Activated CD8-positive, alpha-beta memory T cell treated with anti-CD3 and anti-CD28 coated beads, Interleukin-2, amount 50 U/mL, for 1 hour (primary cell): ENCODE results near the gene ATG4C.
"Not testable (repeated sequence)": the region's sequence is repeated elsewhere in the genome, so short reads cannot be mapped to it uniquely, and the experiment has no call there.

Experiments
- DNase-seq: peaks from one replicate; pipeline ENCODE4 v3.0.0-alpha.2; 2020; ENCODE audit errors: extremely low read depth

The ATG4C gene

GRCh38 chr1:62774971-62775595, 8.8 kb upstream of the ATG4C start:
- DNase-seq, result no peak

- no peak for DNase-seq
These were observed 5.7 kb upstream of the ATG4C start for GRCh38 chr1:62778208-62778607.

GRCh38 chr1:62781841-62782543, 1.9 kb upstream of the ATG4C start:
- DNase-seq, result no peak

DNA sequence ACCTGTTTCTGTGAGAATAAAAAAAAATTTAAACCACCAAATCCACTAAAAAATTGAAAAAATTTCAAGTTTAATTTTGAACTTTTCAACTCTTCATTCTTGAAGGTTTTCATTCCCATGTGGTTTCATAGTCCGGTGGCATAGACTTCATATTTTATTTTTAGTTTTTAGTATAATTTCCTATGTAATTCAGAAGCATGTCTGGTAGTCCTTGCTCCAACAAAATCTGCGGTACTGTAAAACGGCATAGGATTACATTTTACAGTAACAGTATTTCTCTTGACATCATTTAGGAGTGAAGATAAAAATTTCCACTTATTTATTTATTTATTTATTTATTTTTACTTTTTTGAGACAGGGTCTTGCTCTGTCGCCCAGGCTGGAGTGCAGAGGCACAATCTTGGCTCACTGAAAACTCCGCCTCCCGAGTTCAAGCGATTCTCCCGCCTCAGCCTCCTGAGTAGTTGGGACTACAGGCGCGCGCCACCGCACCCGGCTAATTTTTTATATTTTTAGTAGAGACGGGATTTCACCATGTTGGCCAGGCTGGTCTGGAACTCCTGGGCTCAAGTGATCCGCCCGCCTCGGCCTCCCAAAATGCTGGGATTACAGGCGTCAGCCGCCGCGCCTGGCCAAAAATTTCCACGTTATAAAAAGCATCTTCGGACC, 1.3 kb upstream of the ATG4C start:
- not testable (repeated sequence) for DNase-seq

- no peak for DNase-seq
These were observed 805 bp downstream of the ATG4C start for GRCh38 chr1:62784509-62785365.

GRCh38 chr1:62790716-62791115, 6.8 kb downstream of the ATG4C start:
- no peak for DNase-seq

DNA sequence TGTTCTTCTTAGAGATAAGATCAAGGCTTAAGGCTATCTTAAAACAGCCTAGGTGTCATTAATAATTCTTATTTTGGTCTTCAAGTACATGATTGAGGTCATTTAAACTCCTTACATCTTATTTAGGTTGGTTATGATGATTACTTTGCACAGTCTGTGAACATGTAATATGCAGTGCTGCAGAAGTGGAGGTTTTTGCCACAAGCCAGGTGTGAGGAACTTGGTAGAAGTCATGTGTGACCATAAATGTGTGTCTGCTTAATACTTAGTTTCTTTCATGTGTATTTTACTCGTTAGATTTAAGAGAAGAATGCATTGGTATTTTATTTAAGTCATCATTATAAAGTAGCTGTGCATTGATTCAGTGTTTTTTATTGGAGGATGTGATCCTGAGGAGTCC, 10.1 kb downstream of the ATG4C start:
- no peak for DNase-seq

DNA sequence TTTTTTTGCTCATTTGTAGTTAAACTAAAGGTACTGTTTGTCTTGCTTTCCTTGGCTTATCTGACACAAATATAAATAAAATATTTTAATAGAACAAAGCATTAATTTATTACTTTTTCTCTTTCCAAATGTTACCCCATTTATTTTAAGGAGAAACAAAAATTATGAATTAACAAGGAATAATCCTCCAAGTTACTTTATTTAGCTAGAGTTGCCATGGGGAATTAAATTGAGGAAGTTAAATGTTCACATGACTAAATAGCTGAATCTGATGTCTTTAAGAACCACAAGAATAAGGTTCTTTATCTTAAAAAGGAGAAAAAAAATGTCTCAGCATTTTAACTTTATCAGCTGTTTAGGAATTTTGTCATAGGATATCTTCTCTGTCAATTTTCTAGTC, 12.3 kb downstream of the ATG4C start:
- DNase-seq, result no peak

- no peak for DNase-seq
These were observed 15.8 kb downstream of the ATG4C start for GRCh38 chr1:62799688-62800087.

- DNase-seq, result no peak
These were observed 16.3 kb downstream of the ATG4C start for GRCh38 chr1:62800281-62800680.

- DNase-seq, result no peak
These were observed 16.9 kb downstream of the ATG4C start for GRCh38 chr1:62800825-62801306.

- DNase-seq, result no peak
These were observed 25.9 kb downstream of the ATG4C start for GRCh38 chr1:62809788-62810187.

GRCh38 chr1:62810420-62811274, 26.7 kb downstream of the ATG4C start:
- no peak for DNase-seq

DNA sequence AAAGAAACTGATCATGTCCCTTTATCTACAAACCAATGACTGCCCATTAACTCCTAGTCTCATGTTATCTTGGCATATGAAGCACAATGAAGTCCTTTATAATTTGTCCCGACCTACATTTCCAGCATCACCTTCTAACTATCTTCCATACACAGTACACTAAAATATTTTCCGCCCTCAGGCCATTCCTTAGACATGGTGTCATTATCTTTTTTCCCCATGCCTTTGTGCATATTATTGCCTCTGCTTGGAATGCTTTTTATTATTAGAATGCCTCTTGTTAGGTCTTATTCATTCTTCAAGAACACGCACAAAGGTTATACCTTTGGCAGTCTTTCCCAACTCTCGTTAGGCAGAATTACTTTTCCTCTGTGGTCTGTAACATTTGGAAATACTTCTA, 39.6 kb downstream of the ATG4C start:
- no peak for DNase-seq

- no peak for DNase-seq
These were observed 43.0 kb downstream of the ATG4C start for GRCh38 chr1:62826901-62827300.

DNA sequence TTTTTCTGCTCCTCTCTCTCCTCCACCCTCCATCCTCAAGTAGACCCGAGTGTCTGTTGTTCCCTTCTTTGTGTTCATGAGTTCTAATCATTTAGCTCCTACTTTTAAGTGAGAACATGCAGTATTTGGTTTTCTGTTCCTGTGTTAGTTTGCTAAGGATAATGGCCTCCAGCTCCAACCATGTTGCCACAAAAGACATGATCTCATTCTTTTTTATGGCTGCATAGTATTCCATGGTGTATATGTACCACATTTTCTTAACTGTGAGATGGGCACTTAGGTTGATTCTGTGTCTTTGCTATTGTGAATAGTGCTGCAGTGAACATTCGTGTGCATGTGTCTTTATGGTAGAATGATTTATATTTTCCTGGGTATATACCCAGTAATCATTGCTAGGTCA, 43.9 kb downstream of the ATG4C start:
- DNase-seq, result not testable (repeated sequence)

DNA sequence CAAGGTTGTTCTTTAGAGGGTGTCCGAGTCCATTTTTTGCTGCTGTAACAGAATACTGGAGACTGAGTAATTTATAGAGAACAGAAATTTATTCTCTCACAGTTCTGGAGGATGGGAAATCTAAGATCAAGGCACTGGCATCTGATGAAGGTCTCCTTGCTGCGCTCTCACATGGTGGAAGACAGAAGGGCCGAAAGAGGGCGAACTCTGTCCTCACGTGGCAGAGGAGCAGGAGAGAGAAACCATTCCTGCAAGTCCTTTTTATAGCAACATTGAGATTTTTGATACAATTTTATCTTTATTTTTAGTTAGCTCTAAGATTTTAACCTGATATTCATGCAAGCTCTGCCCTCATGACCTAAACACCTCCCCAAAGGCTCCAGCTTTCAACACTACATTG, 48.3 kb downstream of the ATG4C start:
- DNase-seq, result no peak

GRCh38 chr1:62833529-62833928, 49.6 kb downstream of the ATG4C start:
- DNase-seq, result no peak

DNA sequence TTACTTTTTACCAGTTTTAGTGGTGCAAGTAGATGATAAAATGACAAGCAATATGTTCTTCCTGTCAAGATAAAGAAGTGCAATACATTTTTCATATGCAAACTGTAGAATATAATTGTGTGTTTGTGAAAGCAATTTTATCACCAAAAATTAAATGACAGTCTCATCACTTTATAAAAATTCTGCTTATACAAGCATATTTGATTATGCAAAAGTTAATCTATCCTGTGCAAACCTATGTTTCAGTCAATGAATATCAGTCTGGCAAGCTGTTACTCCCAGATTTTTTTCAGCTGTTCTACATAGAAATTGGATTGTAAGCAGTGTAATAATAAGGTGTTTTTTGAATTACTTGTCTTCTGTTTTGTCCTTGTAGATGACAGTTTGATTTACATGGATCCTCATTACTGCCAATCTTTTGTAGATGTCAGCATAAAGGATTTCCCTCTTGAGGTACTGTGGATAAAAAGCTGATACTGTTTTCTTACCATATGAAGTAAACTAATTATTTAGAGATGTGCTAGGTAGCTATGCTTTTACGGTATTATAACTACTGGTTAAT, 50.5 kb downstream of the ATG4C start:
- DNase-seq, result no peak

GRCh38 chr1:62836856-62837540, 53.1 kb downstream of the ATG4C start:
- no peak for DNase-seq
